ENCODE results near the gene GUCA1A.

GRCh38 chr6:42137194-42137753, 35.9 kb upstream of the GUCA1A start:
- no peak for TF ChIP-seq POLR2A (IDR thresholded peaks at IDR 0.05)
- no peak for TF ChIP-seq CTCF (IDR thresholded peaks at IDR 0.05)

Measured in right lobe of liver (tissue), 4 donors.